Keratinocyte (primary cell): ENCODE data around the gene MYH10. TPM values are rescaled to one million over a fixed set of nuclear protein-coding genes. Genes with fewer than 3 reads are reported as not detected.
"Not testable (repeated sequence)": the region's sequence is repeated elsewhere in the genome, so short reads cannot be mapped to it uniquely, and the experiment has no call there.

Experiments
- DNase-seq: peaks from one replicate; pipeline ENCODE4 v3.0.0-alpha.2; 2011; ENCODE audit warnings: low read depth, missing footprints, low spot score
- FAIRE-seq: peaks from 2 replicates; lab custom pipeline; 2011; peaks lifted over from hg19 to GRCh38; lab: Jason Lieb, UNC
- H2AFZ ChIP-seq: 2 replicates; pipeline ENCODE4 v1.6.0; 2012; ENCODE audit warnings: low read length, control low read depth, inconsistent platforms; ENCODE audit not compliant: control insufficient read depth
- H3K27ac ChIP-seq: 2 replicates; pipeline ENCODE4 v1.5.1; 2011; ENCODE audit warnings: low read length; ENCODE audit not compliant: control insufficient read depth, insufficient read depth
- H3K27me3 ChIP-seq: 3 replicates; pipeline ENCODE4 v1.6.0; 2011; ENCODE audit warnings: low read length; ENCODE audit not compliant: control insufficient read depth, insufficient read depth; ENCODE audit errors: extremely low read depth
- H3K36me3 ChIP-seq, 2 experiments: 2 replicates in 1 of 2; 3 replicates in 1 of 2; pipeline ENCODE4 v1.5.1; 2011; ENCODE audit warnings: low read length in 2 of 2, mild to moderate bottlenecking in 1 of 2; ENCODE audit not compliant: control insufficient read depth in 2 of 2, insufficient read depth in 2 of 2; ENCODE audit errors: extremely low read depth in 1 of 2
- H3K4me1 ChIP-seq: 3 replicates; pipeline ENCODE4 v1.5.1; 2011; ENCODE audit warnings: low read length; ENCODE audit not compliant: control insufficient read depth, insufficient read depth; ENCODE audit errors: extremely low read depth
- H3K4me2 ChIP-seq: 3 replicates; pipeline ENCODE4 v1.6.0; 2011; ENCODE audit warnings: low read depth, low read length; ENCODE audit not compliant: control insufficient read depth, insufficient read depth; ENCODE audit errors: extremely low read depth
- H3K4me3 ChIP-seq, 3 experiments: fragments of 200-600 bp in 1 of 3; sonication (generic) in 1 of 3; 2 replicates in 2 of 3; 3 replicates in 1 of 3; pipeline ENCODE4 v1.5.1; 2011 to 2016; ENCODE audit warnings: low read length in 3 of 3, mild to moderate bottlenecking in 3 of 3, control low read depth in 2 of 3, inconsistent platforms in 1 of 3, low read depth in 1 of 3, mixed read lengths in 1 of 3, mixed run types in 1 of 3, moderate library complexity in 1 of 3; ENCODE audit not compliant: control insufficient read depth in 2 of 3, insufficient read depth in 2 of 3; ENCODE audit errors: extremely low read depth in 1 of 3
- H3K79me2 ChIP-seq: 2 replicates; pipeline ENCODE4 v1.6.0; 2012; ENCODE audit warnings: low read length; ENCODE audit not compliant: control insufficient read depth, insufficient read depth
- H3K9ac ChIP-seq: 3 replicates; pipeline ENCODE4 v1.6.0; 2011; ENCODE audit warnings: low read length; ENCODE audit not compliant: control insufficient read depth, insufficient read depth; ENCODE audit errors: extremely low read depth
- H3K9me1 ChIP-seq: 3 replicates; pipeline ENCODE4 v1.6.0; 2011; ENCODE audit warnings: low read length; ENCODE audit not compliant: control insufficient read depth, insufficient read depth; ENCODE audit errors: extremely low read depth
- H3K9me3 ChIP-seq: 2 replicates; pipeline ENCODE4 v1.5.1; 2012; ENCODE audit warnings: low read depth, low read length; ENCODE audit not compliant: control insufficient read depth
- H4K20me1 ChIP-seq: 3 replicates; pipeline ENCODE4 v1.6.0; 2011; ENCODE audit warnings: low read length; ENCODE audit not compliant: control insufficient read depth, insufficient read depth; ENCODE audit errors: extremely low read depth
- EZH2 ChIP-seq: IDR thresholded peaks from one replicate; pipeline ENCODE4 v1.6.1; 2012; ENCODE audit warnings: inconsistent platforms, mild to moderate bottlenecking, low read length, moderate library complexity
- dilution Hi-C: fragments of 300-500 bp; cut with MboI; formaldehyde crosslinking; loops from one replicate; pipeline ENCODE4 v1.7.0; 2020; ENCODE audit warnings: low sequenced_read_pairs; ENCODE audit not compliant: extremely low pct_ligation_motif_present
- polyA plus RNA-seq, 5 experiments: library from polyadenylated mRNA; depleted of rRNA in 3 of 5; stranded (reverse) in 3 of 5; stranded (forward) in 1 of 5; unstranded in 1 of 5; fragments of >200 nt; gene quantifications; 1 replicate in 1 of 5; 2 replicates in 3 of 5; 3 replicates in 1 of 5; pipeline versions ENCODE4 v1.2.1 to v1.2.3, GENCODE V29; 2011 to 2012; ENCODE audit warnings: missing spikeins in 2 of 5, low read depth in 1 of 5, low replicate concordance in 1 of 5
- TF ChIP-seq, protein P1 (sequence below), 3 experiments: IDR thresholded peaks in 1 of 3; conservative IDR thresholded peaks in 1 of 3; optimal IDR thresholded peaks in 1 of 3; 2 replicates in 2 of 3; 3 replicates in 1 of 3; pipeline versions ENCODE3 to v1.5.1; 2011; ENCODE audit warnings: low read length in 3 of 3, mild to moderate bottlenecking in 3 of 3, moderate library complexity in 2 of 3, control low read depth in 1 of 3, inconsistent platforms in 1 of 3; ENCODE audit not compliant: insufficient read depth in 2 of 3; ENCODE audit errors: extremely low read depth in 1 of 3

MYH10 gene
- polyA plus RNA-seq, 1 donor (not counting 4 experiments of a cell fraction or from before 2014, with no cell fraction given): 21.2 TPM

DNA sequence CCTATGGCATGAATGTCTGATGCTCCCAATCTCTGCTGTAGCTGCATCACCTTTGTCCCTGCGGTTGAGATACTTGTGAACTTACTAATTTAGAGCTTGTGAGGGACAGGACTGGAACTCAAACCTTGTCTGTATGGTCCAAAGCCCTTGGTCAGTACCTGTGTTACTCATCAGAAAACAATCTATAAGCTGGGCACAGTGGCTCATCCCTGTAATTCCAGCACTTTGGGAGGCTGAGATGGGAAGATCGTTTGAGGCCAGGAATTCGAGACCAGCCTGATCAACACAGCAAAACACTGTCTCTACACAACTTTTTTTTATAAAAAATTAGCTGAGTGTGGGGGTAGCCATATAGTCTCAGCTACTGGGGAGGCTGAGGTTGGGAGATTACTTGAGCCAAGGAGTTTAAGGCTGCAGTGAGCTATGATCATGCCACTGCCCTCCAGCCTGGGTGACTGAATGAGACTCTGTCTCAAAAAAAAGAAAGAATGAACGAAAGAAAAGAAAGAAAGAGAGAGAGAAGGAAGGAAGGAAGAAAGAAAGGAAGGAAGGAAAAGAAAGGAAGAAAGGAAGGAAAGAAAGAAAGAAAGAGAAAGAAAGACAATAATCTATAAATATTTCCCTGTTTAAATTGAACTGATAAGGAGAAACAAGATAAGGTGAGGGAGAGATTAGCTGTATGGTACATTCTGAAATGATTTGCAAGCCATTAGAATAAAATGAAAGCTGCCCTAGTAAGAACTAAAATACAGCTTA is 31.7 kb upstream of the MYH10 start:
- FAIRE-seq: no peak
- Histone ChIP-seq H3K9ac (no peak overlapping the region), H3K27ac (no peak overlapping the region), H3K79me2 (no peaks in the 10 kb centered on the region), H3K27me3 (no peaks in the 10 kb centered on the region), H2AFZ (no peak overlapping the region), H3K4me1 (no peaks in the 10 kb centered on the region), H3K4me2 (no peak overlapping the region), H3K36me3 (no peaks in the 10 kb centered on the region), H3K4me3 (no peak overlapping the region), H3K9me3 (no peaks in the 10 kb centered on the region), H4K20me1 (no peaks in the 10 kb centered on the region), H3K9me1 (no peaks in the 10 kb centered on the region)
- TF ChIP-seq, protein P1, sequence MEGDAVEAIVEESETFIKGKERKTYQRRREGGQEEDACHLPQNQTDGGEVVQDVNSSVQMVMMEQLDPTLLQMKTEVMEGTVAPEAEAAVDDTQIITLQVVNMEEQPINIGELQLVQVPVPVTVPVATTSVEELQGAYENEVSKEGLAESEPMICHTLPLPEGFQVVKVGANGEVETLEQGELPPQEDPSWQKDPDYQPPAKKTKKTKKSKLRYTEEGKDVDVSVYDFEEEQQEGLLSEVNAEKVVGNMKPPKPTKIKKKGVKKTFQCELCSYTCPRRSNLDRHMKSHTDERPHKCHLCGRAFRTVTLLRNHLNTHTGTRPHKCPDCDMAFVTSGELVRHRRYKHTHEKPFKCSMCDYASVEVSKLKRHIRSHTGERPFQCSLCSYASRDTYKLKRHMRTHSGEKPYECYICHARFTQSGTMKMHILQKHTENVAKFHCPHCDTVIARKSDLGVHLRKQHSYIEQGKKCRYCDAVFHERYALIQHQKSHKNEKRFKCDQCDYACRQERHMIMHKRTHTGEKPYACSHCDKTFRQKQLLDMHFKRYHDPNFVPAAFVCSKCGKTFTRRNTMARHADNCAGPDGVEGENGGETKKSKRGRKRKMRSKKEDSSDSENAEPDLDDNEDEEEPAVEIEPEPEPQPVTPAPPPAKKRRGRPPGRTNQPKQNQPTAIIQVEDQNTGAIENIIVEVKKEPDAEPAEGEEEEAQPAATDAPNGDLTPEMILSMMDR (optimal IDR thresholded peaks at IDR 0.05 in 1 of 3, IDR thresholded peaks at IDR 0.05 in 1 of 3, conservative IDR thresholded peaks at IDR 0.05 in 1 of 3; ENCODE audit: extremely low read depth in 1 of 3, insufficient read depth in 2 of 3, low read length in 3 of 3): no peak
- no peak for TF ChIP-seq EZH2
- dilution Hi-C loops: no loop called here
- DNase-seq: no peak

DNA sequence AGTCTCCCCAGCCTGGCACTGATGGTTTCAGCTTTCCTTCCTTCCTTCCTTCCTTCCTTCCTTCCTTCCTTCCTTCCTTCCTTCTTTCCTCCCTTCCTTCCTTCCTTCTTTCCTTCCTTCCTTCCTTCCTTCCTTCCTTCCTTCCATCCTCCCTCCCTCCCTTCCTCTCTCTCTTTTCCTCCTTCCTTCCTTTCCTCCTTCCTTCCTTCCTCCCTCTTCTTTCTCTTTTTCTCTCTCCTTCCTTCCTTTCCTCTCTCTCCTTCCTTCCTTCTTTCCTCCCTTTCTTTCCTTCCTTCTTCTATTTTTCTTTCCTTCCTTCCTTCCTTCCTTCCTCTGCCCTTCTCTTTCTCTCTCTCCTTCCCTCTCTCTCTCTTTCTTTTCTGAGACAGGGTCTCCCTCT is 30.2 kb upstream of the MYH10 start:
- H4K20me1 ChIP-seq, H3K9me3 ChIP-seq, H2AFZ ChIP-seq, H3K9ac ChIP-seq, H3K27me3 ChIP-seq, FAIRE-seq, dilution Hi-C loops, H3K4me1 ChIP-seq, H3K4me2 ChIP-seq, H3K9me1 ChIP-seq, H3K36me3 ChIP-seq, DNase-seq, H3K79me2 ChIP-seq, H3K4me3 ChIP-seq, H3K27ac ChIP-seq: not testable (repeated sequence)
